GM21825 (cell line): Measurements from ENCODE around the gene KCNK1.

Source experiments
- ATAC-seq: cut with Tn5 transposase; IDR thresholded peaks from one replicate; pipeline ENCODE4 v1.9.1; 2021; ENCODE audit warnings: mild to moderate bottlenecking, moderate library complexity; ENCODE audit not compliant: unreplicated experiment

The KCNK1 gene

GRCh38 chr1:233613252-233614172 lies at the start of gene KCNK1:
TSS of gene KCNK1 (plus strand) at chr1:233614106. CDS start at chr1:233614172, 66 bp downstream.
- ATAC-seq = no peak

GRCh38 chr1:233565313-233565712 lies 48.6 kb upstream of the KCNK1 start:
- ATAC-seq = no peak

GRCh38 chr1:233566886-233567285 lies 47.0 kb upstream of the KCNK1 start:
- ATAC-seq = no peak

DNA sequence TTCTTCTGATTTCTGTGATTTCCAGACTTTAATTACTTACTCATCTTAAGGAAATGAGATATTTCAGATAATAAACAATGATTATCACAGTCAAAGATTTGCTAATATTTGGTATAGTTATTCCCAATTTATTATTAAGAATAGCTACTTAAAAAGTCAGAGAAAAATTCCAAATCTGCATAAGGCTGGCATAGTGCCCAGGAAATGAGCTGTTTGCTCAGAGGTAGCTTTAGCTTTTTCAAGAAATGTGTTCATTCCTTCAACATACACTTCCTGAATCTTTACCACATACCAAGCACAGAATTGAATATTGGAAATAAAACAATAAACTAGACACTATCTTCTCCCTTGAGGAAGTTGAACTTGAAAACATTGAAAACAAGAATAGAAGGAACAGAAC lies 44.3 kb upstream of the KCNK1 start:
- no peak for ATAC-seq

GRCh38 chr1:233570216-233570615 lies 43.7 kb upstream of the KCNK1 start:
- no peak for ATAC-seq

- ATAC-seq = no peak
These were observed 43.2 kb upstream of the KCNK1 start for GRCh38 chr1:233570706-233571105.

DNA sequence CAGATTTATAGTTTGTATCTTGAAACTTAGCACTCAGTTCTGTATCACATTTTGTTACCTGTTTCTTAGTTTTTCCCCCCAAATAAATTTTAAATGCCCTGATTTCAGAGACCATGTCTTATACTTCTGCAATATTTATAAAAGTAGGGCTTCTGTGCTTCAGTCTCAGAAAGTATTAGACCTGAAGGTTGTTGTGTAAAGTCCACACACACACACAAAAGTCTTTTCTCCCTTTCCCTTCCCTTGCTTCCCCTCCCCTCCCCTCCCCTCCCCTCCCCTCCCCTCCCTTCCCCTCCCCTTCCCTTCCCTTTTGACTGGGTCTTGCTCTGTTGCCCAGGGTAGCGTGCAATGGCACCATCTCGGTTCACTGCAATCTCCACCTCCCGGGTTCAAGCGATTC lies 41.0 kb upstream of the KCNK1 start:
- ATAC-seq = no peak

GRCh38 chr1:233575450-233575849 lies 38.5 kb upstream of the KCNK1 start:
- no peak for ATAC-seq

GRCh38 chr1:233582439-233582838 lies 31.5 kb upstream of the KCNK1 start:
- no peak for ATAC-seq

GRCh38 chr1:233584376-233584775 lies 29.5 kb upstream of the KCNK1 start:
- ATAC-seq = no peak

GRCh38 chr1:233584931-233585330 lies 29.0 kb upstream of the KCNK1 start:
- no peak for ATAC-seq

DNA sequence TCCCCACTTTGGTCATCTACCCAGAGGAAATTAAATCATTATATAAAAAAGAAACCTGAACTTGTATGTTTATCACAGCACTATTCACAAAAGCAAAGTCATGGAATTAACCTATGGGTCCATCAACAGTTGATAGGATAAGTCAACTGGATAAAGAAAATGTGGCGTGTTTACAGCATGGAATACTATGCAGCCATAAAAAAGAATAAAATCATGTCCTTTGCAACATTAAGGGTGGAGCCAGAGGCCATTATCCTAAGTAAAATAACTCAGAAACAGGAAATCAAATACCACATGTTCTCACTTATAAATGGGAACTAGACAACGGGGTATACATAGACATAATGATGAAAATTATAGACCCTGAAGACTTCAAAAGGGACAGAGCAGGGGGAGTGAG lies 27.6 kb upstream of the KCNK1 start:
- no peak for ATAC-seq

DNA sequence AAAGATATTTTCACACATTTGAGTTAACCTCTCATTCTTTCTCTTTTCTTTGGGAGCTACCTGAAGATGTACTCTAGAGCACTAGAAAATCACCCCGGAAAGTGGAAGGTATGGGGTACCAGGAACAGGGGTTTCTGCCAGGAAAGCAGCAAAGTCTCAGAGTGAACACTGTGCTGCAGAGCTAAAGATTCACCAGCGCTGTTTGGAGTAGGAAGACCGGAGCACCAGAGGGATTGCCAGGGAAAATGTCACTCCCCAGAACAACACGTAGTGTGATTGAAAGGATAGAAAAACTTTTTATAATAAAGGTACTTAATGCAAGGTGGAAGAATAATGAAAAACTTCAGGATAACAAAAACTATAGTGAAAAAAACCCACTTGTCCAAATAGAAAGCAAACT lies 26.7 kb upstream of the KCNK1 start:
- no peak for ATAC-seq

GRCh38 chr1:233587958-233588799 lies 25.7 kb upstream of the KCNK1 start:
- no peak for ATAC-seq

- ATAC-seq = no peak
These were observed 16.4 kb upstream of the KCNK1 start for GRCh38 chr1:233597489-233597901.

- ATAC-seq = peak; percentile 83
These were observed 14.9 kb upstream of the KCNK1 start for GRCh38 chr1:233598891-233599541.

- ATAC-seq = no peak
These were observed 14.3 kb upstream of the KCNK1 start for GRCh38 chr1:233599542-233600073.

GRCh38 chr1:233600488-233600887 lies 13.4 kb upstream of the KCNK1 start:
- ATAC-seq = no peak

DNA sequence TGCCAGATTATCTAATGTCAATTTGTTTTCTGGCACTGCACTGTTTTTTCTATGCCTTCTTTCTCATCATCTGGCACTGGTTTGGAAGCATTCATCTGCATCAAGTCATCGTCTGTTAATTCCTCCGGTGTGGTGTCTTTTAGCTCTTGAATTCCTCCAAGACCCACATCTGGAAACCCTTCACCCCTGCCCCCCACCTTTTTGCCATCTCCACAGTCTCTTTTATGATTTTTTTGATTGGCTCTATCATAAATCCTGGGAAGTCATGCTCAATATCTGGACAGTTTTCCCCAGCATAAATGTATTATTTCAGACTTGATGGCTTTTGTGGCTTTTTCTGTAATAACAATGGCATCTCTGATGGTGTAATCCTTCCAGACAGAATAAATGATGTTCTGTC lies 10.4 kb upstream of the KCNK1 start:
- no peak for ATAC-seq

- no peak for ATAC-seq
These were observed 8.7 kb upstream of the KCNK1 start for GRCh38 chr1:233605205-233605604.

DNA sequence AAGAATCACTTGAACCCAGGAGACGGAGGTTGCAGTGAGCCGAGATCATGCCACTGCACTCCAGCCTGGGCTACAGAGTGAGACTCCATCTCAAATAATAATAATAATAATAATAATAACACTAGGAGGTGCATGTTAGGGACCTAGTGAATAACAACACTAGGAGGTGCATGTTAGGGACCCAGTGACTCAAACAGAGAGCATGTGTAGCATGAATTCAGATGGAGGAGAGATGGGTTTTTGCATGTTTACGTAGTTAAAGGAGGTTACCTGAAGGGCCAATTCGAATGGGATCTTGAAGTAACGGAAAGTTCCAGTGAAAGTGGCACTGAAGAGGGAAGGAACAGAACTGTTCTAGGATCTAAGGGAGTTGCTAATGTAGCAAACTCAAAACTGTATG lies 7.1 kb upstream of the KCNK1 start:
- no peak for ATAC-seq
